ENCODE results near the gene PES1. TPM values are rescaled to one million over a fixed set of nuclear protein-coding genes. Genes with fewer than 3 reads are reported as not detected.
A peak's percentile ranks its signal among the peaks of the same experiment; 100 is the strongest.
"Not testable (repeated sequence)": the region's sequence is repeated elsewhere in the genome, so short reads cannot be mapped to it uniquely, and the experiment has no call there.

The PES1 gene
- total RNA-seq, 1 experiment from 2014 or later = 111 TPM

DNA sequence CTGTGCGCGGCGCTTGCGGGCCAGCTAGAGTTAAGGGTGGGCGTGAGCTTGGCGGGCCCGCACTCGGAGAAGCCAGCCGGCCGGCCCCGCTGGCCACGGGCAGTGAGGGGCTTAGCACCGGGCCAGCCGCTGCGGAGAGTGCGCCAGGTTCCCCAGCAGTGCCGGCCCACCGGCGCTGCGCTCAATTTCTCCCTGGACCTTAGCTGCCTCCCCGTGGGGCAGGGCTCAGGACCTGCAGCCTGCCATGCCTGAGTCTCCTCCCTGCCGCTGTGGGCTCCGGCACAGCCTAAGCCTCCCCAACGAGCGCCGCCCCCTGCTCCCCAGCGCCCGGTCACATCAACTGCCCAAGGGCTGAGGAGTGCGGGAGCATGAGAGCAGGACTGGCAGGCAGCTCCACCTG lies 5.2 kb upstream of the PES1 start:
- H3K27ac ChIP-seq (ENCODE audit: low read length) = no peak overlapping the region
- TF ChIP-seq, protein P1, sequence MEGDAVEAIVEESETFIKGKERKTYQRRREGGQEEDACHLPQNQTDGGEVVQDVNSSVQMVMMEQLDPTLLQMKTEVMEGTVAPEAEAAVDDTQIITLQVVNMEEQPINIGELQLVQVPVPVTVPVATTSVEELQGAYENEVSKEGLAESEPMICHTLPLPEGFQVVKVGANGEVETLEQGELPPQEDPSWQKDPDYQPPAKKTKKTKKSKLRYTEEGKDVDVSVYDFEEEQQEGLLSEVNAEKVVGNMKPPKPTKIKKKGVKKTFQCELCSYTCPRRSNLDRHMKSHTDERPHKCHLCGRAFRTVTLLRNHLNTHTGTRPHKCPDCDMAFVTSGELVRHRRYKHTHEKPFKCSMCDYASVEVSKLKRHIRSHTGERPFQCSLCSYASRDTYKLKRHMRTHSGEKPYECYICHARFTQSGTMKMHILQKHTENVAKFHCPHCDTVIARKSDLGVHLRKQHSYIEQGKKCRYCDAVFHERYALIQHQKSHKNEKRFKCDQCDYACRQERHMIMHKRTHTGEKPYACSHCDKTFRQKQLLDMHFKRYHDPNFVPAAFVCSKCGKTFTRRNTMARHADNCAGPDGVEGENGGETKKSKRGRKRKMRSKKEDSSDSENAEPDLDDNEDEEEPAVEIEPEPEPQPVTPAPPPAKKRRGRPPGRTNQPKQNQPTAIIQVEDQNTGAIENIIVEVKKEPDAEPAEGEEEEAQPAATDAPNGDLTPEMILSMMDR (IDR thresholded peaks at IDR 0.05) = no peak
- TF ChIP-seq POLR2AphosphoS5 (IDR thresholded peaks at IDR 0.05; ENCODE audit: low read depth, low read length) = no peak
- no peak for TF ChIP-seq TCF7L2 (IDR thresholded peaks at IDR 0.05; ENCODE audit: low read depth, low read length)
- TF ChIP-seq, protein P2, sequence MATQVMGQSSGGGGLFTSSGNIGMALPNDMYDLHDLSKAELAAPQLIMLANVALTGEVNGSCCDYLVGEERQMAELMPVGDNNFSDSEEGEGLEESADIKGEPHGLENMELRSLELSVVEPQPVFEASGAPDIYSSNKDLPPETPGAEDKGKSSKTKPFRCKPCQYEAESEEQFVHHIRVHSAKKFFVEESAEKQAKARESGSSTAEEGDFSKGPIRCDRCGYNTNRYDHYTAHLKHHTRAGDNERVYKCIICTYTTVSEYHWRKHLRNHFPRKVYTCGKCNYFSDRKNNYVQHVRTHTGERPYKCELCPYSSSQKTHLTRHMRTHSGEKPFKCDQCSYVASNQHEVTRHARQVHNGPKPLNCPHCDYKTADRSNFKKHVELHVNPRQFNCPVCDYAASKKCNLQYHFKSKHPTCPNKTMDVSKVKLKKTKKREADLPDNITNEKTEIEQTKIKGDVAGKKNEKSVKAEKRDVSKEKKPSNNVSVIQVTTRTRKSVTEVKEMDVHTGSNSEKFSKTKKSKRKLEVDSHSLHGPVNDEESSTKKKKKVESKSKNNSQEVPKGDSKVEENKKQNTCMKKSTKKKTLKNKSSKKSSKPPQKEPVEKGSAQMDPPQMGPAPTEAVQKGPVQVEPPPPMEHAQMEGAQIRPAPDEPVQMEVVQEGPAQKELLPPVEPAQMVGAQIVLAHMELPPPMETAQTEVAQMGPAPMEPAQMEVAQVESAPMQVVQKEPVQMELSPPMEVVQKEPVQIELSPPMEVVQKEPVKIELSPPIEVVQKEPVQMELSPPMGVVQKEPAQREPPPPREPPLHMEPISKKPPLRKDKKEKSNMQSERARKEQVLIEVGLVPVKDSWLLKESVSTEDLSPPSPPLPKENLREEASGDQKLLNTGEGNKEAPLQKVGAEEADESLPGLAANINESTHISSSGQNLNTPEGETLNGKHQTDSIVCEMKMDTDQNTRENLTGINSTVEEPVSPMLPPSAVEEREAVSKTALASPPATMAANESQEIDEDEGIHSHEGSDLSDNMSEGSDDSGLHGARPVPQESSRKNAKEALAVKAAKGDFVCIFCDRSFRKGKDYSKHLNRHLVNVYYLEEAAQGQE (IDR thresholded peaks at IDR 0.05; ENCODE audit: insufficient read depth in 1 of 2, low read depth in 2 of 2, low read length in 1 of 2) = no peak
- TF ChIP-seq SIN3A (IDR thresholded peaks at IDR 0.05; ENCODE audit: borderline replicate concordance, insufficient read depth, low read depth, low read length) = no peak
- in situ Hi-C loops (cut with HindIII; ENCODE audit: low pct_unique_long_range_greater_than_20kb, low sequenced_read_pairs) (no loop called here), intact Hi-C loops (cut with micrococcal nuclease; ENCODE audit: unreplicated experiment) (no loop called here)
- H3K27me3 ChIP-seq (ENCODE audit: control insufficient read depth, insufficient read depth, low read length) = no peaks in the 10 kb centered on the region
- H3K4me1 ChIP-seq (ENCODE audit: control insufficient read depth, insufficient read depth, low read length) = no peaks in the 10 kb centered on the region
- no peak for DNase-seq (ENCODE audit: low read depth, low spot score)
- H3K36me3 ChIP-seq (ENCODE audit: control insufficient read depth, insufficient read depth, low read length) = no peaks in the 10 kb centered on the region
- BruUV-seq (replicated peaks) = no TSS peak
- no peaks in the 10 kb centered on the region for H3K9me3 ChIP-seq (ENCODE audit: control insufficient read depth, insufficient read depth, low read depth, low read length)
- ChIA-PET POLR2A (no interaction called here), CTCF (interaction anchor here (0.6 kb wide), 2 partner anchors 20 to 175 kb away, joined by 5 to 13 read pairs; no protein-coding TSS in a partner anchor)
- no peak for ATAC-seq
- no peak overlapping the region for H3K4me3 ChIP-seq (ENCODE audit: low read depth in 2 of 2, low read length in 2 of 2)

DNA sequence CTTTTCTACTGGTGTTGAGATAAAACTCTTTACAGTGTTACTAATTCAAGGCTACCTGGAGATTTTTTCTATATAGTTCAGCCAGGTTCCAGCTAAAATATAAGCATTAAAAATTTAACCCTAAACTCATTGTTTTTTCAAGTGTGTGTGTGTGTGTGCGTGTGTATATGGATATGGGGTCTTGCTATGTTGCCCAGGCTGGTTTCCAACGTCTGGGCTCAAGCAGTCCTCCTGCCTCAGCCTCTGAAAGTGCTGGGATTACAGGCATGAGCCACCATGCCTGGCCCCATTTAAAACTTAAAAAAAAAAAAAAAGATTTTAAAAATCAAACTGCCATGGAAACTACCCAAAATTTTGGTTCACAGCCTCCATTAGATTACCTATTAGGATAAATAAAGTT lies 4.5 kb upstream of the PES1 start:
- Histone ChIP-seq H3K36me3 (ENCODE audit: control insufficient read depth, insufficient read depth, low read length) (peaks cover under 1% of the 10 kb centered on the region; the same call in 1 of the 2 replicates), H3K4me3 (ENCODE audit: low read depth in 2 of 2, low read length in 2 of 2) (no peak overlapping the region), H3K4me1 (ENCODE audit: control insufficient read depth, insufficient read depth, low read length) (no peaks in the 10 kb centered on the region), H3K27ac (ENCODE audit: low read length) (no peak overlapping the region), H3K9me3 (ENCODE audit: control insufficient read depth, insufficient read depth, low read depth, low read length) (no peaks in the 10 kb centered on the region), H3K27me3 (ENCODE audit: control insufficient read depth, insufficient read depth, low read length) (no peaks in the 10 kb centered on the region)
- POLR2A ChIA-PET = no interaction called here
- BruUV-seq (replicated peaks) = no TSS peak
- intact Hi-C loops (cut with micrococcal nuclease; ENCODE audit: unreplicated experiment) (no loop called here), in situ Hi-C loops (cut with HindIII; ENCODE audit: low pct_unique_long_range_greater_than_20kb, low sequenced_read_pairs) (no loop called here)
- TF ChIP-seq, protein P1 (IDR thresholded peaks at IDR 0.05) = no peak
- TF ChIP-seq SIN3A (IDR thresholded peaks at IDR 0.05; ENCODE audit: borderline replicate concordance, insufficient read depth, low read depth, low read length) (no peak), TCF7L2 (IDR thresholded peaks at IDR 0.05; ENCODE audit: low read depth, low read length) (no peak), POLR2AphosphoS5 (IDR thresholded peaks at IDR 0.05; ENCODE audit: low read depth, low read length) (no peak)
- TF ChIP-seq, protein P2 (IDR thresholded peaks at IDR 0.05; ENCODE audit: insufficient read depth in 1 of 2, low read depth in 2 of 2, low read length in 1 of 2) = no peak
- ATAC-seq = no peak
- CTCF ChIA-PET = no interaction called here
- no peak for DNase-seq (ENCODE audit: low read depth, low spot score)

DNA sequence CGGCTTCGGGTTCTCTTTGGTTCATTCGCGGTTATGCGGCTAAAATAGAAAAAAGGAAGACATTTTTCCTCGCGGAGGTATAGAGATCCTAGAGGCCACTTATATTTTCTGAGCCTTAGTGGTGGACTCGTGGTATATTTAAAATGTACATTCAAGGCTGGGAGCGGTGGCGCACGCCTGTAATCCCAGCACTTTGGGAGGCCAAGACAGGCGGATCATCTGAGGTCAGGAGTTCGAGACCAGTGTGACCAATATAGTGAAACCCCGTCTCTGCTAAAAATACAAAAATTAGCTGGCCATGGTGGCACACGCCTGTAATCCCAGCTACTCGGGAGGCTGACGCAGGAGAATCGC lies 627 bp upstream of the PES1 start:
- BruUV-seq (replicated peaks); in situ Hi-C loops (cut with HindIII; ENCODE audit: low pct_unique_long_range_greater_than_20kb, low sequenced_read_pairs); H3K9me3 ChIP-seq (ENCODE audit: control insufficient read depth, insufficient read depth, low read depth, low read length); intact Hi-C loops (cut with micrococcal nuclease; ENCODE audit: unreplicated experiment); H3K27me3 ChIP-seq (ENCODE audit: control insufficient read depth, insufficient read depth, low read length); POLR2A ChIA-PET; DNase-seq (ENCODE audit: low read depth, low spot score); H3K27ac ChIP-seq (ENCODE audit: low read length): not testable (repeated sequence)
- peak overlapping the region; percentile 97 to 98 for H3K4me3 ChIP-seq (ENCODE audit: low read depth in 2 of 2, low read length in 2 of 2)
- peaks cover 11% of the 10 kb centered on the region for H3K4me1 ChIP-seq (ENCODE audit: control insufficient read depth, insufficient read depth, low read length)
- H3K36me3 ChIP-seq (ENCODE audit: control insufficient read depth, insufficient read depth, low read length) = peaks cover 17% of the 10 kb centered on the region
- ATAC-seq = peak; percentile 22; the same call in 1 of the 2 replicates
- CTCF ChIA-PET = interaction anchor here (0.6 to 0.7 kb wide), 2 partner anchors 118 to 692 kb away, joined by 3 to 5 read pairs; no protein-coding TSS in a partner anchor
